IPS-NIHi11 (cell line): ENCODE results near the gene MYORG.
A peak's percentile ranks its signal among the peaks of the same experiment; 100 is the strongest.

Source experiments
- DNase-seq: peaks from one replicate; pipeline ENCODE4 v3.0.0; 2012; ENCODE audit warnings: mixed read lengths, low spot score

MYORG gene

GRCh38 chr9:34384368-34385165 is 7.9 kb upstream of the MYORG start:
- DNase-seq: no peak

DNA sequence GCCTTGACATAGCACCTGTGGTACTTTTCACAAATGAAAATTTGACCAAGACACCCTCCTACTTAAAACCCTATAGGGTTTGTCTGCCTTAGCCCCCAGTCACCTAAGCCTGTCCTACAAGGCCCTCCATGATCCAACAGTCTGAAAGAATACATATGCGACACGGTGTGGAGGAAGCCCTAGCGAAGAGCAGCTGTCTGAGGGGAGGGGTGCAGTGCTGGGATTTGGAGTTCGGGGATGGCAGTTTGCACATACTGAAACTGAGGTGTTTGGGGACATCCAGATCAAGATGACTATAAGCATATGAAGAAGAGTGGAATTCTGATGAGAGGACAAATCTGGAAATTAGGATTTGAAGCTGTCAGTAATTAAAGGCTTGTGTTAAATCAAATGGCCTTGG is 7.2 kb upstream of the MYORG start:
- no peak for DNase-seq

DNA sequence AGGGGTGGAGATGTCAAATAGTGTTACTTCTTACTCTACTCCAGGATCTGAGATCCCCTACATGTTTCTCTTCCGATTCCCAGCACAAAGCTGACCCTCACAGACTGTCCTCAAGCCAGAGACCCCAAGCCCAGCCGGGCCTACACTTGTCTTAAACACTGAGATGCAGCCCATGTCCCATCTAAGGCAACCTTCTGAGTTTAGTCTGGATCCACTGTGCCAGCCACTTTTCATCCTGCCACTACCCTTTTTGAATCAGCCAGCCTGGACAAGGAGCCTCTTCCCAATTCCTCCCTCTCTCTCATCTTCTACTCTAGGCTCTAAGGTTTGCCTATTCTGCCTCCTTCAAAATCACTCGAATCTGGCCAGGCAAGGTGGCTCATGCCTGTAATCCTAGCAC is 6.2 kb upstream of the MYORG start:
- no peak for DNase-seq

- no peak for DNase-seq
These were observed 5.4 kb upstream of the MYORG start for GRCh38 chr9:34382054-34382453.

GRCh38 chr9:34381323-34381722 is 4.6 kb upstream of the MYORG start:
- no peak for DNase-seq

- peak; percentile 98 for DNase-seq
These were observed 4.0 kb upstream of the MYORG start for GRCh38 chr9:34380511-34381315.

DNA sequence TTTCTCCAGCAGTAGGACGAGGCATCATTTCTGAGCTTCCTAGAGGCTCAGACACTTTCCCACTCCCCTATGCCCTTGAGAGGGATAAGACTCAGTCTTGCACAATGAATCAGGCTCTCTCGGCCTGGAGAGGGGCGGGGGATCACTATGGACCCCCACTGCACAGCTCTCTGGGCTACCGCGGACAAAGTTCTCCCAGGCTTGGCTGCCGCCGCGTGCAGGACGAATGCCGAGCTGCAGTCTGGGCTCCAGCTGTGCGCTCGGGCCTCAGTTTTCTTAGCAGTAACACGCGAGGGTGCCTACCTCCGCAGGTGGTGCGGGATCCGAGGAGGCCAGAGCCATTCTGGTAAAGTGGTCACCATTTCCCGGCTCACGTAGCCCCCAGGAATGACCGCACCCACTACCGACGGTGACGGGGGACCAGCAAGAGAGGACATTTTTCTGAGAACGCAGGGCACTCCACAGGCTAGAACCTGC is 3.4 kb upstream of the MYORG start:
- no peak for DNase-seq

DNA sequence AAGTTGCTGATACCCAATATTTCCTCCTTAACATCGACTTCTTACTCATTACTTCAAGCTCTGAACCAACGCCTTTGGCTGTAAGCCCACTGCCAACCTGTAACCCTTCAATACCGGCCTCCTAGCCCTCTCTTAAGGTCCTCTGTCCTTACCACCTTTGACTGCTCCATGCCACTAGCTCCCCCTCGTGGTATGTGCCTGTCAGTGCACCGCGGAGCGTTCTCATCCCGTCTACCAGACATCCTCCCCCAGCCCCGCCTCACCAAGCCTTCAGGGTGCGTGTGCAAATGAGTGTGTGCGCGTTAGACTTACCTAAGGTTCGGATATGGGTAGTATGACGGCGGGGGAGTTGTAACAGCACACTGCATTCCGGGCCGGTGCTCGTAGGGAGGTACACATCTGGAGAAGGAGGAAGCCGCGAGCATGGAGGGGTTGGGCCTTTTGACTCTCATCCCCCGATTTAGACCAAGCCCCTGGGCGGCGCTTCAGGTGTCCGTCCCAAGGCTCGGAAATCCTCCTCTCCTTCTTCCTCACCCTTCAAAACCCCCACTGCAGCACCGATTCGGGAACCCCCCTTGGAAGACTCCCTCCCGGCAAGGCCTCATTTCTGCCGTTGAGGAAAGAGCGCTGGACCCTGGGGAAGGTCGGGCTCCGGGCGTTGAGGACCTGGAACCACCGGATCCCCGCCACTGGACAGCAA is 2.8 kb upstream of the MYORG start:
- DNase-seq: peak; percentile 84

- DNase-seq: no peak
These were observed 1.8 kb upstream of the MYORG start for GRCh38 chr9:34378376-34379060.

DNA sequence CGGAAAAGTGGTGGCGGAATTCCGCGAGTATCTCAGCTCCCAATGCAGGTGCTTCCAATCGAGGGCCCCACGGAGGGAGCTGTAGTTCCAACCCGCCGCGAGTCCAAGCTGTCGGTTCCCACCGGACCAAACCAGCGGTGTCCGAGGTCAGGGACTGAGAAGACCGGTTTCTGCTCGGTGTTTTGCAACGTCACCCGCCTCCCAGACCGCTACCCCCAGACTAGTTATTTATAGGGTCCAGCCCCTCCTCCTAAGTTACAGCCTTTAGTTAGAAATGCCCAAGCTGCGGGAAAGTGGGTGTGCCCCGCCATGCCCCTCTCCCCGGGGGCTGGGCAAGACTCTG is 677 bp upstream of the MYORG start:
- no peak for DNase-seq

GRCh38 chr9:34375901-34376595 is 650 bp downstream of the MYORG start:
- peak; percentile 54 for DNase-seq

DNA sequence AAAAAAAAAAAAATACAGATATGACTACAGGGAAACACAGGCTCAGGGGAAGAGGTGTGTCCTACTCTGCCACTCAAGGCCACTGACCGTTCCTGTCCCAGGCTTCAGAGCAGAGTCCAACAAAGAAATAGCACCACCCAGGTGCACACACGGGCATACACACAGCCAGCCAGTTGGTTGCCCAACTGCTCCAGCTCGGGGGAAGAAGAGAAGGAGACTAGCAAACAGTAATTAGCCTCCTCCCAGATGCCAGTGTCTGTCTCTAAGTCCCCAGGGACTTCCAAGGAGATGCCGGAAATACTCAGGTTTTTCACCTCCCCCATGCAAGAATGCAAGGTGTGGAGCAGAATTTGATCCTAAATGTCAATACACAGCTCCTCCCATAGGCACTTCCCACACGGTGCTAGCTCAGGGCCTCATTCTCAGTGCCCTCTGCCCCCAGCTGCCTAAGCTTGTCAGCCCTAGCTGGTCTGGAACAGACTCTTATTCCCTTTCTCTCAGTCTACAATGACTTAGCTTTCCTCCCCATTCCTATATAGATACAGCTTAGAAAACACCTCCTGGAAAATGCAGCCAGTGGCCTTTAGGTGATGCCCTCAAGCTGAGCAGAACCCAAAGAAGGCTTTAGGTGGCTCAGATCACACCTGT is 1.7 kb downstream of the MYORG start:
- peak; percentile 38 for DNase-seq

- DNase-seq: no peak
These were observed 2.4 kb downstream of the MYORG start for GRCh38 chr9:34374339-34374738.

DNA sequence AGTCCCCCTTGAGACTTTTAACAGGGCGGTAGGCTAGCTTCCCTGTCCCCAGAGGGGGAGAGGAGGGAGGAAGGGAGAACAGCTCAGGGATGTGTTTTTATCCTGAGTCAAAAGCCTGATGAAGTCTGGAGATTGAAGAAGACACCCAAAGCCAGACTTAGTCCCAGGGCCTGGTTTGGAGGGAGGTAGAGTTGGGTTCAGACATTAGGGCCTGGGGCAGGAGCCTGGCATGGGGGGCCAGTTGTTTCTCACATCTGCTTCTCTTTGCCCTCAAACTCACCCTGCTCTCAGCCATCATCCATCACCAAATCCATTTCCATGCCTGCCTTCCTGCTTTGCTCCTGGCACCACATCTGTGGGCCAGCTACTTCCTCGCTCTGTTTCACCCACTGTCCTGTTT is 2.9 kb downstream of the MYORG start:
- no peak for DNase-seq

DNA sequence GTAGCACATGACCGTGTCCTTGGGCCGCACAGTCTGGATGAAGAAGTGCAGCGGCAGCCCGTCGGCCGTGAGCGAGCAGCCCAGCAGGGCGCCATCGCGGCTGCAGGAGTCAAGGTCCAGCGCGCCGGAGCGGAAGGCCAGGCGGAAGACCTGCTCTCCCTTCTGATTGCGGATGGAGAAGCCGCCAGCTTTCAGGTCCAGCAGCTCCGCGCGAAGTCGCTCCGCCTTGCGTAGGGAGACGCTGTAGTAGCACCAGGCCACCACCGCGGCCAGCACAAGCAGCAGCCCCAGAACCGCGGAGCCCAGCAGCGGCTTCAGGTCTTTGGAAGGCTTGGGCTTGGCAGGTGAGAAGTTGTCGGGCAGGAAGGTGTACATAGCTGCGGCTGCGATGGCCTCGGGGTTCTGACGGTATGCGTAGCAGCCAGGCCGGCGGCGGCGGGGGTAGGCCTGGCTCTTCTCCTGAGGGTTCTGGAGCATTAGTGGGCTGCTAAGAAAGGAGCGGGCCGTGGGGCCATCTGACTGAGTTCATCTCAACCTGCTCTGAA is 4.2 kb downstream of the MYORG start:
- peak; percentile 44 for DNase-seq

DNA sequence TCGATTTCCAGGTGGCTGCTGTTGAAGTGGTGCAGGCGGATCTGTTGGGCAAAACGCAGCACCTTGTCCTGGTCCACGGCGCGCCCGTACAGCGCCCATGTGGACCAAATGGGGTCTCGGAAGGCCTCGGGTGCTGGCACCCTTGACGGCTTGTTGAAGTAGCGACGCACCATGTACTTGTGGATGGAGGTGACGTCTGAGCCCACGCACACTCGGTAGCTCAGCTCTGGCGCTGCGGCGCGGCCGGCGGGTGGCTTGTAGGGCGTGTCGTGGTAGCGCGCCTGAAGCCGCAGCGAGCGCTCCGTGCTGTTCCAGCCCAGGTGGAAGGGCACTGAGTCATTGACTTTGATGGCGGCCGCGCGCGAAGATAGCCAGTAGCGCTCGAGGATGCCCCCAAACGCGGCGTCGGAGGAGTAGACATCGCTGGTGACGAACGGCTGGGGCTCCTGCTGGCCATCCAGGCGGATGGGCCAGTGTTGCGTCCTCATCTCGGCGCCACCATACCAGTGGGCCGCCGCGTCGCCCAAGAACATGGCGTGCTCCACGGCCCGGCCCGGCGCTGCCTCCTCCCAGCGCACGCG is 4.7 kb downstream of the MYORG start:
- DNase-seq: no peak

DNA sequence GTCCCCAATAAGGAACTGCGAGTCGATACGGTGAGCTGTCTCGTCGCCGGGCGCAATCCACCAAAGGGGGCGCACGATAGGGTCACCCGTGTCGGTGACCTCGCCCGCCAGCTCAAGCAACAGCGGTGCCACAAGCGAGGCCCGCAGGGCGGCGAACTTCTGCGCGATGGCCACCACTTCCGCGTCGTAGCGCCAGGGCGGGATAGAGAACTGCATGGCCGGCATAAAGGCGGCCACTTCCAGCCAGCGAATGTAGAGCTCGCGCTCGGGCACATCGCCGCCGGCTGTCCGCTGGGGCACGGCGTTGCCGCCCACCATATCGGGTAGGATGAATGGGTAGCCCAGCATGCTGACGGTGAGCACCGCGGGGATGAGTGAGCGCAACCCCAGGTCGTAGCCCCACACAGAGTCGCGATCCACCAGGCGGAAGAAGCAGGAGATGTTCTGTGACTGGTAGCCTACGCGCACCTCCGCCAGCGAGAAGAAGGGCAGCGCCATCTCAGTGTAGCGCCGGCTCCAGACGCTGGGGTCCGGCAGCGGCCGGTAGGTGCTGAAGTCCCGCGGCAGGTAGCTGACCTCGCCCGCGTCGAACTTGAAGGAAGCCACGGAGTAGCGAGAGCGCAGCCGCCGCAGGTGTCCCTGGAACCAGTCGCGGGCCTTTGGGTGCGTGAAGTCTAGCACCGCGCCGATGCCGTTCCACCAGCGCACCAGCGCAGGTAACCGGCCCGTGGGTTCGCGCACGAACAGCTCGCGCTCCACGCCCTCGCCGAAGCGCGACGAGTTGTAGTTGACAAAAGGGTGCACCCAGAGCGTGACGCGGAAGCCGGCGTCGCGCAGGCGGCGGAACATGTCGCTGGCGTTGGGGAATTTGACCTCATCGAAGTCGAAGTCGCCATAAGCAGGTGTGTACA is 5.5 kb downstream of the MYORG start:
- DNase-seq: no peak

- no peak for DNase-seq
These were observed 6.2 kb downstream of the MYORG start for GRCh38 chr9:34370335-34370969.

GRCh38 chr9:34369636-34370035 is 7.1 kb downstream of the MYORG start:
- no peak for DNase-seq
